K562 (cell line): ENCODE data around the gene IL36RN. TPM values are rescaled to one million over a fixed set of nuclear protein-coding genes. Genes with fewer than 3 reads are reported as not detected.

ENCODE experiments used
- ATAC-seq: fragments of 200-7000 bp; cut with Tn5 transposase; 3 replicates; pipeline ENCODE4 v1.9.1; 2020; ENCODE audit warnings: moderate library complexity
- BruUV-seq: library from RNA; stranded (reverse); fragments of 400-500 nt; replicated peaks from 2 replicates; lab custom pipeline; 2021; lab: Mats Ljungman, UMichigan
- CTCF ChIA-PET: fragments of 300-600 bp; formaldehyde crosslinking; extraction: SDS; loops from one replicate; lab custom pipeline; 2021; ENCODE audit warnings: low intra/inter-chr PET ratio; lab: Yijun Ruan, JAX
- POLR2A ChIA-PET: fragments of 300-600, 350-650 bp; sonication (Branson Sonifier 250); formaldehyde crosslinking; extraction: SDS; loops from one replicate; lab custom pipeline; 2021; ENCODE audit warnings: antibody characterized with exemption, inconsistent platforms; lab: Yijun Ruan, JAX
- DNase-seq, 4 experiments: peaks; one replicate each; pipeline versions ENCODE4 v3.0.0 to v3.0.0-alpha.2; 2011 to 2018; ENCODE audit warnings: low spot score in 3 of 4, mixed read lengths in 3 of 4; ENCODE audit errors: extremely low read depth in 1 of 4
- FAIRE-seq: peaks from 2 replicates; lab custom pipeline; 2011; peaks lifted over from hg19 to GRCh38; lab: Jason Lieb, UNC
- H2AFZ ChIP-seq: 2 replicates; pipeline ENCODE4 v1.6.0; 2011; ENCODE audit warnings: low read depth, low read length, control low read depth, inconsistent platforms
- H3K27ac ChIP-seq: fragments of 200-600 bp; 3 replicates; pipeline ENCODE4 v1.8.0; 2011; ENCODE audit warnings: low read depth, mild to moderate bottlenecking, control low read depth, inconsistent platforms, low read length, moderate library complexity, mixed read lengths; ENCODE audit errors: extremely low read depth
- H3K27me3 ChIP-seq, 2 experiments: fragments of 300-600 bp in 1 of 2; 2 replicates in 1 of 2; 3 replicates in 1 of 2; pipeline versions ENCODE4 v1.6.0 to v1.8.0; 2011; ENCODE audit warnings: inconsistent platforms in 2 of 2, low read length in 2 of 2, mild to moderate bottlenecking in 1 of 2, mixed read lengths in 1 of 2, moderate library complexity in 1 of 2; ENCODE audit not compliant: control insufficient read depth in 2 of 2, insufficient read depth in 2 of 2
- H3K36me3 ChIP-seq: fragments of 300-600 bp; 3 replicates; pipeline ENCODE4 v1.8.0; 2011; ENCODE audit warnings: mild to moderate bottlenecking, low read length, inconsistent platforms; ENCODE audit not compliant: control insufficient read depth, insufficient read depth
- H3K4me1 ChIP-seq, 2 experiments: fragments of 200-600 bp in 1 of 2; replicated peaks in 1 of 2; 2 replicates in 1 of 2; 3 replicates in 1 of 2; pipeline versions ENCODE4 v1.5.1 to v1.8.0; 2011; ENCODE audit warnings: inconsistent platforms in 2 of 2, low read length in 2 of 2, mild to moderate bottlenecking in 1 of 2, mixed read lengths in 1 of 2, moderate library complexity in 1 of 2; ENCODE audit not compliant: control insufficient read depth in 2 of 2, insufficient read depth in 2 of 2
- H3K4me2 ChIP-seq: 2 replicates; pipeline ENCODE4 v1.6.1; 2011; ENCODE audit warnings: low read length, control low read depth, inconsistent platforms, mixed read lengths; ENCODE audit not compliant: insufficient read depth
- H3K4me3 ChIP-seq: fragments of 200-600 bp; sonication (generic), shearing (Covaris generic); 2 replicates; pipeline ENCODE4 v1.5.1; 2016; ENCODE audit warnings: control low read depth, inconsistent platforms
- H3K79me2 ChIP-seq: fragments of 200-600 bp; 3 replicates; pipeline ENCODE4 v1.8.0; 2011; ENCODE audit warnings: low read length, inconsistent platforms; ENCODE audit not compliant: control insufficient read depth, insufficient read depth
- H3K9ac ChIP-seq, 2 experiments: 2 replicates each; pipeline versions ENCODE4 v1.6.0 to v1.6.1; 2011; ENCODE audit warnings: low read depth in 2 of 2, low read length in 2 of 2, control low read depth in 1 of 2, inconsistent platforms in 1 of 2, mild to moderate bottlenecking in 1 of 2, mixed read lengths in 1 of 2; ENCODE audit not compliant: insufficient read depth in 1 of 2
- H3K9me1 ChIP-seq: one replicate; pipeline ENCODE4 v1.6.0; 2011; ENCODE audit warnings: inconsistent platforms, mild to moderate bottlenecking, low read length, moderate library complexity; ENCODE audit not compliant: control insufficient read depth, insufficient read depth
- H3K9me3 ChIP-seq: replicated peaks from 2 replicates; pipeline ENCODE4 v1.5.1; 2011; ENCODE audit warnings: low read depth, low read length, inconsistent platforms; ENCODE audit not compliant: control insufficient read depth, insufficient read depth
- H4K20me1 ChIP-seq: replicated peaks from 2 replicates; pipeline ENCODE4 v1.6.1; 2011; ENCODE audit warnings: low read length, inconsistent platforms, mixed read lengths; ENCODE audit not compliant: control insufficient read depth, insufficient read depth
- CEBPG ChIP-seq, 3 experiments: fragments of 200-800 bp in 1 of 3; sonication (Bioruptor generic) in 1 of 3; sonication (generic) in 1 of 3; formaldehyde crosslinking in 1 of 3; IDR thresholded peaks in 2 of 3; conservative IDR thresholded peaks in 1 of 3; 2 replicates each; pipeline versions ENCODE4 v1.6.1 to v1.8.0; 2016 to 2022; ENCODE audit warnings: missing compliant biosample characterization in 2 of 3, missing genetic modification characterization in 2 of 3, mild to moderate bottlenecking in 1 of 3, missing genetic modification reagents in 1 of 3
- FOXM1 ChIP-seq, 2 experiments: fragments of 450-650 bp in 1 of 2; sonication (generic) in 1 of 2; formaldehyde crosslinking in 1 of 2; IDR thresholded peaks; 2 replicates each; pipeline versions ENCODE4 v1.6.1 to v1.9.0; 2017 to 2022; ENCODE audit warnings: low read depth in 2 of 2, mild to moderate bottlenecking in 2 of 2, missing genetic modification reagents in 1 of 2, moderate library complexity in 1 of 2
- GTF2F1 ChIP-seq: IDR thresholded peaks from 2 replicates; pipeline ENCODE4 v1.6.1; 2011; ENCODE audit warnings: low read depth, low read length, improper control_type of control experiment
- KLF1 ChIP-seq: fragments of 450-650 bp; IDR thresholded peaks from 2 replicates; pipeline ENCODE4 v1.6.1; 2016; ENCODE audit warnings: missing genetic modification characterization, missing compliant biosample characterization
- ZNF175 ChIP-seq: fragments of 200-800 bp; sonication (Bioruptor generic); IDR thresholded peaks from 2 replicates; pipeline ENCODE4 v1.6.1; 2016; ENCODE audit warnings: low read depth, mild to moderate bottlenecking, missing genetic modification characterization, missing compliant biosample characterization
- WGBS: fragments of 100-300 bp; shearing (Covaris generic); methylation state at CpG from one replicate; pipeline ENCODE4 v1.1.6; 2016; ENCODE audit warnings: low coverage, mixed read lengths; ENCODE audit not compliant: insufficient coverage; ENCODE audit errors: missing lambda C conversion rate; 5-methylcytosine and 5-hydroxymethylcytosine counted together
- in situ Hi-C: fragments of 300-500 bp; cut with MboI; formaldehyde crosslinking; loops from 4 replicates; pipeline ENCODE4 v1.15.0; 2018; ENCODE audit warnings: inconsistent platforms, mixed read lengths
- intact Hi-C: fragments of 100-400 bp; cut with micrococcal nuclease; formaldehyde crosslinking; loops from 2 replicates; pipeline ENCODE4 v1.14.2; 2022
- polyA plus RNA-seq, 8 experiments: library from polyadenylated mRNA; depleted of rRNA in 4 of 8; stranded (reverse) in 5 of 8; unstranded in 3 of 8; fragments of >200 nt; fragmentation: Nextera tagmentation in 2 of 8; fragmentation: Illumina TruSeq in 1 of 8; extraction: Ambion mirVana in 2 of 8; extraction: Trizol in 1 of 8; gene quantifications; 2 replicates each; pipeline versions ENCODE4 v1.2.1 to v1.2.3, GENCODE V29; 2011 to 2014; ENCODE audit warnings: inconsistent platforms in 1 of 8, missing spikeins in 1 of 8
- total RNA-seq, 7 experiments: library from RNA; depleted of rRNA in 6 of 7; stranded (reverse); fragments of >200 nt in 6 of 7; fragmentation: Illumina TruSeq in 2 of 7; extraction: Trizol in 2 of 7; gene quantifications; 2 replicates each; pipeline versions ENCODE4 v1.2.1 to v1.2.3, GENCODE V29; 2011 to 2021; ENCODE audit warnings: low replicate concordance in 1 of 7
- TF ChIP-seq, protein P1 (sequence below), 2 experiments: fragments of 250-450 bp in 1 of 2; fragments of 450-650 bp in 1 of 2; sonication (Bioruptor Pico) in 1 of 2; IDR thresholded peaks; 2 replicates each; pipeline versions ENCODE4 v1.6.1 to v1.8.0; 2016 to 2021; ENCODE audit warnings: mild to moderate bottlenecking in 2 of 2, moderate library complexity in 2 of 2, missing compliant biosample characterization in 1 of 2, missing genetic modification characterization in 1 of 2
- TF ChIP-seq, protein P2 (sequence below): sonication (generic); formaldehyde crosslinking; IDR thresholded peaks from 2 replicates; pipeline ENCODE4 v1.8.0; 2022; ENCODE audit warnings: missing genetic modification reagents, mild to moderate bottlenecking, borderline replicate concordance
- TF ChIP-seq, protein P3 (sequence below): fragments of 450-650 bp; IDR thresholded peaks from 2 replicates; pipeline ENCODE4 v1.6.1; 2017; ENCODE audit warnings: mild to moderate bottlenecking, moderate library complexity
- TF ChIP-seq, protein P4 (sequence below): fragments of 450-650 bp; IDR thresholded peaks from 2 replicates; pipeline ENCODE4 v1.6.1; 2016; ENCODE audit warnings: mild to moderate bottlenecking

IL36RN gene
- total and polyA plus RNA-seq, 9 of the 15 experiments (the other 6 are each of a cell fraction or from before 2014, with no cell fraction given) = not detected

DNA sequence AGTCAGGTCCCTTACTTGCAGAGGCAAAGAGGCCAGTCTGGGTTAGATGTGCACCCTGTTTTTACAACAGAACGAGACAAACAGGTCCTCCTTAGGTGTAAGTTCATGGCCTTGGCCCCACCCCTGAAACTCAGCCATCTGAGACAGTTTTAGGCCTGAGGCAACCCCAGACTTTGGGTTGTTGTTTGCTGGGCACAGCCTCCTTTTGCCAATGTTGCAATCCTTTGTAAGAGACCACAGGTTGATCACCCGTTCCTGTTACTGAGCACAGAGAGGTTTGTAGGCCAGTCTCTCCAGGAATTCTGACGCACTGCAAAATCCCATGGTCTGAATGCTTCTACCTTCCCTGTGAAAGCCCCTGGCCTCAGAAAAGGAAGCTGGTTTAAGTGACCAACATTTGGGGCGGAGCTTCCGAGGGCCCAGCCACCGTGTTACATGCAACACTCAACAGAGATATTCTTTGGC is 52.9 kb downstream of the IL36RN start:
- Histone ChIP-seq H3K9me1 (no peaks in the 10 kb centered on the region), H3K79me2 (no peaks in the 10 kb centered on the region), H3K36me3 (no peaks in the 10 kb centered on the region), H2AFZ (peak overlapping the region; percentile 61; the same call in 1 of the 2 replicates), H3K27ac (no peak overlapping the region), H3K4me2 (no peak overlapping the region), H3K4me1 (peaks cover 0 to under 1% of the 10 kb centered on the region in 2 experiments; a peak in 3 of 5 replicates), H3K4me3 (no peak overlapping the region)
- no peak for ATAC-seq
- 14% methylated on average over 6 of the region's 6 CpGs for WGBS
- POLR2A ChIA-PET = no interaction called here
- TF ChIP-seq, protein P1, sequence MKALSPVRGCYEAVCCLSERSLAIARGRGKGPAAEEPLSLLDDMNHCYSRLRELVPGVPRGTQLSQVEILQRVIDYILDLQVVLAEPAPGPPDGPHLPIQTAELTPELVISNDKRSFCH (CRISPR knock-in tag; IDR thresholded peaks at IDR 0.05) = no peak
- TF ChIP-seq, protein P1 (tag; IDR thresholded peaks at IDR 0.05) = no peak
- TF ChIP-seq CEBPG (CRISPR knock-in tag; IDR thresholded peaks at IDR 0.05) (no peak), CEBPG (tag; conservative IDR thresholded peaks at IDR 0.05 in 1 of 2, IDR thresholded peaks at IDR 0.05 in 1 of 2) (peak in 1 of 2 experiments; percentile 48; a peak in 3 of 4 replicates), FOXM1 (IDR thresholded peaks at IDR 0.05; ENCODE audit: low read depth) (no peak), FOXM1 (CRISPR knock-in tag; IDR thresholded peaks at IDR 0.05; ENCODE audit: low read depth) (no peak), ZNF175 (CRISPR knock-in tag) (0 out of 2 replicates have a peak, but pooled peaks have one; percentile 25), GTF2F1 (no peak), KLF1 (tag) (no peak)
- TF ChIP-seq, protein P2, sequence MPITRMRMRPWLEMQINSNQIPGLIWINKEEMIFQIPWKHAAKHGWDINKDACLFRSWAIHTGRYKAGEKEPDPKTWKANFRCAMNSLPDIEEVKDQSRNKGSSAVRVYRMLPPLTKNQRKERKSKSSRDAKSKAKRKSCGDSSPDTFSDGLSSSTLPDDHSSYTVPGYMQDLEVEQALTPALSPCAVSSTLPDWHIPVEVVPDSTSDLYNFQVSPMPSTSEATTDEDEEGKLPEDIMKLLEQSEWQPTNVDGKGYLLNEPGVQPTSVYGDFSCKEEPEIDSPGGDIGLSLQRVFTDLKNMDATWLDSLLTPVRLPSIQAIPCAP (CRISPR knock-in tag) = no peak
- TF ChIP-seq, protein P3, sequence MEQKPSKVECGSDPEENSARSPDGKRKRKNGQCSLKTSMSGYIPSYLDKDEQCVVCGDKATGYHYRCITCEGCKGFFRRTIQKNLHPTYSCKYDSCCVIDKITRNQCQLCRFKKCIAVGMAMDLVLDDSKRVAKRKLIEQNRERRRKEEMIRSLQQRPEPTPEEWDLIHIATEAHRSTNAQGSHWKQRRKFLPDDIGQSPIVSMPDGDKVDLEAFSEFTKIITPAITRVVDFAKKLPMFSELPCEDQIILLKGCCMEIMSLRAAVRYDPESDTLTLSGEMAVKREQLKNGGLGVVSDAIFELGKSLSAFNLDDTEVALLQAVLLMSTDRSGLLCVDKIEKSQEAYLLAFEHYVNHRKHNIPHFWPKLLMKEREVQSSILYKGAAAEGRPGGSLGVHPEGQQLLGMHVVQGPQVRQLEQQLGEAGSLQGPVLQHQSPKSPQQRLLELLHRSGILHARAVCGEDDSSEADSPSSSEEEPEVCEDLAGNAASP = no peak
- TF ChIP-seq, protein P4, sequence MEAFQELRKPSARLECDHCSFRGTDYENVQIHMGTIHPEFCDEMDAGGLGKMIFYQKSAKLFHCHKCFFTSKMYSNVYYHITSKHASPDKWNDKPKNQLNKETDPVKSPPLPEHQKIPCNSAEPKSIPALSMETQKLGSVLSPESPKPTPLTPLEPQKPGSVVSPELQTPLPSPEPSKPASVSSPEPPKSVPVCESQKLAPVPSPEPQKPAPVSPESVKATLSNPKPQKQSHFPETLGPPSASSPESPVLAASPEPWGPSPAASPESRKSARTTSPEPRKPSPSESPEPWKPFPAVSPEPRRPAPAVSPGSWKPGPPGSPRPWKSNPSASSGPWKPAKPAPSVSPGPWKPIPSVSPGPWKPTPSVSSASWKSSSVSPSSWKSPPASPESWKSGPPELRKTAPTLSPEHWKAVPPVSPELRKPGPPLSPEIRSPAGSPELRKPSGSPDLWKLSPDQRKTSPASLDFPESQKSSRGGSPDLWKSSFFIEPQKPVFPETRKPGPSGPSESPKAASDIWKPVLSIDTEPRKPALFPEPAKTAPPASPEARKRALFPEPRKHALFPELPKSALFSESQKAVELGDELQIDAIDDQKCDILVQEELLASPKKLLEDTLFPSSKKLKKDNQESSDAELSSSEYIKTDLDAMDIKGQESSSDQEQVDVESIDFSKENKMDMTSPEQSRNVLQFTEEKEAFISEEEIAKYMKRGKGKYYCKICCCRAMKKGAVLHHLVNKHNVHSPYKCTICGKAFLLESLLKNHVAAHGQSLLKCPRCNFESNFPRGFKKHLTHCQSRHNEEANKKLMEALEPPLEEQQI = no peak
- TF ChIP-seq, all 486 proteins: peak for 2
- in situ Hi-C loops (no loop called here), intact Hi-C loops (no loop called here)
- no peaks in the 10 kb centered on the region for H3K9me3 ChIP-seq
- BruUV-seq = no TSS peak
- FAIRE-seq (no peak), DNase-seq (no peak)
- H4K20me1 ChIP-seq = no peaks in the 10 kb centered on the region
- H3K9ac ChIP-seq = no peak overlapping the region
- peaks cover 0 to 6% of the 10 kb centered on the region in 2 experiments; a peak in 3 of 5 replicates for H3K27me3 ChIP-seq
- CTCF ChIA-PET = no interaction called here
